ENCODE results near the gene TPSAB1. TPM values are rescaled to one million over a fixed set of nuclear protein-coding genes. Genes with fewer than 3 reads are reported as not detected.
"Not testable (repeated sequence)": the region's sequence is repeated elsewhere in the genome, so short reads cannot be mapped to it uniquely, and the experiment has no call there.

TPSAB1 gene
- total RNA-seq, 1 experiment from 2014 or later: not detected

GRCh38 chr16:1237990-1238389, 2.5 kb upstream of the TPSAB1 start:
- intact Hi-C loops (cut with micrococcal nuclease): no loop called here
- POLR2A ChIA-PET: no interaction called here
- CTCF ChIA-PET: interaction anchor here (0.7 kb wide), 1 partner anchor 438 kb away, joined by 3 read pairs; no protein-coding TSS in a partner anchor
- BruUV-seq (replicated peaks): no TSS peak
- no peaks in the 10 kb centered on the region for H3K4me1 Mint-ChIP-seq (ENCODE audit: insufficient read depth, unreplicated experiment)
- no peak overlapping the region for H3K4me3 Mint-ChIP-seq (ENCODE audit: unreplicated experiment)
- H3K27me3 Mint-ChIP-seq (ENCODE audit: insufficient read depth, unreplicated experiment): no peaks in the 10 kb centered on the region
- no peak for DNase-seq (ENCODE audit: unreplicated experiment)
- H3K9me3 Mint-ChIP-seq (ENCODE audit: unreplicated experiment): no peaks in the 10 kb centered on the region
- no peaks in the 10 kb centered on the region for H3K36me3 Mint-ChIP-seq (ENCODE audit: insufficient read depth, unreplicated experiment)
- no peak overlapping the region for H3K27ac Mint-ChIP-seq (ENCODE audit: low read depth, unreplicated experiment)
- TF ChIP-seq, protein P1, sequence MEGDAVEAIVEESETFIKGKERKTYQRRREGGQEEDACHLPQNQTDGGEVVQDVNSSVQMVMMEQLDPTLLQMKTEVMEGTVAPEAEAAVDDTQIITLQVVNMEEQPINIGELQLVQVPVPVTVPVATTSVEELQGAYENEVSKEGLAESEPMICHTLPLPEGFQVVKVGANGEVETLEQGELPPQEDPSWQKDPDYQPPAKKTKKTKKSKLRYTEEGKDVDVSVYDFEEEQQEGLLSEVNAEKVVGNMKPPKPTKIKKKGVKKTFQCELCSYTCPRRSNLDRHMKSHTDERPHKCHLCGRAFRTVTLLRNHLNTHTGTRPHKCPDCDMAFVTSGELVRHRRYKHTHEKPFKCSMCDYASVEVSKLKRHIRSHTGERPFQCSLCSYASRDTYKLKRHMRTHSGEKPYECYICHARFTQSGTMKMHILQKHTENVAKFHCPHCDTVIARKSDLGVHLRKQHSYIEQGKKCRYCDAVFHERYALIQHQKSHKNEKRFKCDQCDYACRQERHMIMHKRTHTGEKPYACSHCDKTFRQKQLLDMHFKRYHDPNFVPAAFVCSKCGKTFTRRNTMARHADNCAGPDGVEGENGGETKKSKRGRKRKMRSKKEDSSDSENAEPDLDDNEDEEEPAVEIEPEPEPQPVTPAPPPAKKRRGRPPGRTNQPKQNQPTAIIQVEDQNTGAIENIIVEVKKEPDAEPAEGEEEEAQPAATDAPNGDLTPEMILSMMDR (IDR thresholded peaks at IDR 0.05; ENCODE audit: unreplicated experiment): no peak

- CTCF ChIA-PET; H3K36me3 Mint-ChIP-seq (ENCODE audit: insufficient read depth, unreplicated experiment); H3K4me1 Mint-ChIP-seq (ENCODE audit: insufficient read depth, unreplicated experiment); H3K27ac Mint-ChIP-seq (ENCODE audit: low read depth, unreplicated experiment); BruUV-seq (replicated peaks); POLR2A ChIA-PET; intact Hi-C loops (cut with micrococcal nuclease); H3K27me3 Mint-ChIP-seq (ENCODE audit: insufficient read depth, unreplicated experiment); DNase-seq (ENCODE audit: unreplicated experiment); H3K4me3 Mint-ChIP-seq (ENCODE audit: unreplicated experiment); H3K9me3 Mint-ChIP-seq (ENCODE audit: unreplicated experiment): not testable (repeated sequence)
These were observed 1.6 kb upstream of the TPSAB1 start for GRCh38 chr16:1238909-1239308.

DNA sequence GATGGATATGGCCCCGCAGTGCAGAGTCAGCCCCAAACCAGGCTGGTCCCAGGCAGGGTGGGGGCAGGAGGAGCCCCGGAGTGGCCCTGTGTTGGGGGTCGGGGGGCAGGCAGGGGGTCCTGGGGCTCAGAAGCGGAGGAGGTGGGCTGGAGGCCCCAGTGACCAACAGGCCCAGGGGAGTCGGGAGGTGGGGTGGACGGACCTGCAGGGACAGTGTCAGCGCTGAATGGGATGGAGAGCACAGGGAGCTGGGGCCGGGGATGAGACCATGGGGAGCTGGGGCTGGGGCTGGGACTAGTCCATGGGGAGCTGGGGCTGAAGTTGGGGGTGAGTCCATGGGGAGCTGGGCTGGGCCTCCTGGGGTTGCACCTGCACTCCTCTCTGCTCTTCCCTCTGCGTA, 930 bp upstream of the TPSAB1 start:
- CTCF ChIA-PET; H3K36me3 Mint-ChIP-seq (ENCODE audit: insufficient read depth, unreplicated experiment); intact Hi-C loops (cut with micrococcal nuclease); POLR2A ChIA-PET; H3K9me3 Mint-ChIP-seq (ENCODE audit: unreplicated experiment); BruUV-seq (replicated peaks); H3K27ac Mint-ChIP-seq (ENCODE audit: low read depth, unreplicated experiment); H3K4me1 Mint-ChIP-seq (ENCODE audit: insufficient read depth, unreplicated experiment); DNase-seq (ENCODE audit: unreplicated experiment); H3K4me3 Mint-ChIP-seq (ENCODE audit: unreplicated experiment); H3K27me3 Mint-ChIP-seq (ENCODE audit: insufficient read depth, unreplicated experiment): not testable (repeated sequence)

DNA sequence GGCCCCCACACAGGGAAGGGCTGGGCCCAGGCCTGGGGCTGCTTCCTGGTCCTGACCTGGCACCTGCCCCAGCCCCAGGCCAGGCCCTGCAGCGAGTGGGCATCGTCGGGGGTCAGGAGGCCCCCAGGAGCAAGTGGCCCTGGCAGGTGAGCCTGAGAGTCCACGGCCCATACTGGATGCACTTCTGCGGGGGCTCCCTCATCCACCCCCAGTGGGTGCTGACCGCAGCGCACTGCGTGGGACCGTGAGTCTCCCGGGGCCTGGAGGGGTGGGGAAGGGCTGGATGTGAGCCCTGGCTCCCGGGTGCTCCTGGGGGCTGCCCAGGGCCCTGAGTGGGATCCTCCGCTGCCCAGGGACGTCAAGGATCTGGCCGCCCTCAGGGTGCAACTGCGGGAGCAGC, 576 bp downstream of the TPSAB1 start:
- H3K36me3 Mint-ChIP-seq (ENCODE audit: insufficient read depth, unreplicated experiment); H3K9me3 Mint-ChIP-seq (ENCODE audit: unreplicated experiment); H3K27ac Mint-ChIP-seq (ENCODE audit: low read depth, unreplicated experiment); H3K4me1 Mint-ChIP-seq (ENCODE audit: insufficient read depth, unreplicated experiment); DNase-seq (ENCODE audit: unreplicated experiment); CTCF ChIA-PET; BruUV-seq (replicated peaks); H3K27me3 Mint-ChIP-seq (ENCODE audit: insufficient read depth, unreplicated experiment); H3K4me3 Mint-ChIP-seq (ENCODE audit: unreplicated experiment); intact Hi-C loops (cut with micrococcal nuclease); POLR2A ChIA-PET: not testable (repeated sequence)

- BruUV-seq (replicated peaks); POLR2A ChIA-PET; DNase-seq (ENCODE audit: unreplicated experiment); H3K4me1 Mint-ChIP-seq (ENCODE audit: insufficient read depth, unreplicated experiment); H3K4me3 Mint-ChIP-seq (ENCODE audit: unreplicated experiment); H3K9me3 Mint-ChIP-seq (ENCODE audit: unreplicated experiment); H3K27ac Mint-ChIP-seq (ENCODE audit: low read depth, unreplicated experiment); H3K36me3 Mint-ChIP-seq (ENCODE audit: insufficient read depth, unreplicated experiment); H3K27me3 Mint-ChIP-seq (ENCODE audit: insufficient read depth, unreplicated experiment); intact Hi-C loops (cut with micrococcal nuclease); CTCF ChIA-PET: not testable (repeated sequence)
These were observed 2.9 kb downstream of the TPSAB1 start for GRCh38 chr16:1243363-1243762.

- H3K36me3 Mint-ChIP-seq (ENCODE audit: insufficient read depth, unreplicated experiment); H3K4me1 Mint-ChIP-seq (ENCODE audit: insufficient read depth, unreplicated experiment); intact Hi-C loops (cut with micrococcal nuclease); POLR2A ChIA-PET; H3K9me3 Mint-ChIP-seq (ENCODE audit: unreplicated experiment); H3K27me3 Mint-ChIP-seq (ENCODE audit: insufficient read depth, unreplicated experiment); CTCF ChIA-PET; H3K27ac Mint-ChIP-seq (ENCODE audit: low read depth, unreplicated experiment); DNase-seq (ENCODE audit: unreplicated experiment); BruUV-seq (replicated peaks); H3K4me3 Mint-ChIP-seq (ENCODE audit: unreplicated experiment): not testable (repeated sequence)
These were observed 3.7 kb downstream of the TPSAB1 start for GRCh38 chr16:1243907-1244850.

Data from MCF 10A (cell line).